ENCODE data around the gene DNAH8.

Gene DNAH8

DNA sequence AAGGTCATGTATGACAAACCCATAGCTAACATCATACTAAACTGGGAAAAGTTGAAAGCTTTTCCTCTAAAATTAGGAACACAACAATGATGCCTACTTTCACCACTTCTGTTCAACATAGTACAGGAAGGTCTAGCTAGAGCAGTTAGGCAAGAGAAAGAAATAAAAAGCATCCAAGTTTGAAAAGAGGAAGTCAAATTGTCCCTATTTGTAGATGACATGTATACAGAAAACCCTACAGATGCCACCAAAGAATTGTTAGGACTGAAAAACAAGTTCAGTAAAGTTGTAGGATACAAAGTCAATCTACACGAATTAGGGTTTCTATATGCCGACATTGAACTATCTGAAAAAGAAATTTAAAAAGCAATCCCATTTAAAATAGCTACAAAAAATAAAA, 244.0 kb downstream of the DNAH8 start:
- TF ChIP-seq, protein P1, sequence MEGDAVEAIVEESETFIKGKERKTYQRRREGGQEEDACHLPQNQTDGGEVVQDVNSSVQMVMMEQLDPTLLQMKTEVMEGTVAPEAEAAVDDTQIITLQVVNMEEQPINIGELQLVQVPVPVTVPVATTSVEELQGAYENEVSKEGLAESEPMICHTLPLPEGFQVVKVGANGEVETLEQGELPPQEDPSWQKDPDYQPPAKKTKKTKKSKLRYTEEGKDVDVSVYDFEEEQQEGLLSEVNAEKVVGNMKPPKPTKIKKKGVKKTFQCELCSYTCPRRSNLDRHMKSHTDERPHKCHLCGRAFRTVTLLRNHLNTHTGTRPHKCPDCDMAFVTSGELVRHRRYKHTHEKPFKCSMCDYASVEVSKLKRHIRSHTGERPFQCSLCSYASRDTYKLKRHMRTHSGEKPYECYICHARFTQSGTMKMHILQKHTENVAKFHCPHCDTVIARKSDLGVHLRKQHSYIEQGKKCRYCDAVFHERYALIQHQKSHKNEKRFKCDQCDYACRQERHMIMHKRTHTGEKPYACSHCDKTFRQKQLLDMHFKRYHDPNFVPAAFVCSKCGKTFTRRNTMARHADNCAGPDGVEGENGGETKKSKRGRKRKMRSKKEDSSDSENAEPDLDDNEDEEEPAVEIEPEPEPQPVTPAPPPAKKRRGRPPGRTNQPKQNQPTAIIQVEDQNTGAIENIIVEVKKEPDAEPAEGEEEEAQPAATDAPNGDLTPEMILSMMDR (IDR thresholded peaks at IDR 0.05; ENCODE audit: control insufficient read depth, extremely low read depth, insufficient read depth): no peak
- no peak for DNase-seq (ENCODE audit: low read depth)
- H3K4me3 ChIP-seq (ENCODE audit: low read depth, low read length): no peak overlapping the region

DNA sequence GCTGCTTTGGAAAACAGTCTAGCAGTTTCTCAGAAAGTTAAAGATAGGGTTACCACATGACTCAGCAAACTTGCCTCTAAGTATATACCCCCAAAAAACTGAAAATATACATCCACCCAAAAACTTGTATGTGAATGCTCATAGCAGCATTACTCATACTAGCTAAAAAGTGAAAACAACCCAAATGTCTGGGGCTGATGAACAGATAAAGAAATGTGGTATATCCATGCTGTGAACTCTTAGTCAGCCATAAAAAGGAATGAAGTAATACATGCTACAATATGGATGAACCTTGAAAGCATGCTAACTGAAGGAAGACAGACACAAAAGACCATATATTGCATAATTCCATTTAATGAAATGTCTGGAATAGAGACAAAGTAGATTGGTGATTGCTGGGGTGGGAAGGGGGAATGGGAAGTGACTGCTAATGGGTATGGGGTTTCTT, 253.6 kb downstream of the DNAH8 start:
- H3K4me3 ChIP-seq (ENCODE audit: low read depth, low read length): no peak overlapping the region
- TF ChIP-seq, protein P1 (IDR thresholded peaks at IDR 0.05; ENCODE audit: control insufficient read depth, extremely low read depth, insufficient read depth): no peak
- DNase-seq (ENCODE audit: low read depth): no peak

DNA sequence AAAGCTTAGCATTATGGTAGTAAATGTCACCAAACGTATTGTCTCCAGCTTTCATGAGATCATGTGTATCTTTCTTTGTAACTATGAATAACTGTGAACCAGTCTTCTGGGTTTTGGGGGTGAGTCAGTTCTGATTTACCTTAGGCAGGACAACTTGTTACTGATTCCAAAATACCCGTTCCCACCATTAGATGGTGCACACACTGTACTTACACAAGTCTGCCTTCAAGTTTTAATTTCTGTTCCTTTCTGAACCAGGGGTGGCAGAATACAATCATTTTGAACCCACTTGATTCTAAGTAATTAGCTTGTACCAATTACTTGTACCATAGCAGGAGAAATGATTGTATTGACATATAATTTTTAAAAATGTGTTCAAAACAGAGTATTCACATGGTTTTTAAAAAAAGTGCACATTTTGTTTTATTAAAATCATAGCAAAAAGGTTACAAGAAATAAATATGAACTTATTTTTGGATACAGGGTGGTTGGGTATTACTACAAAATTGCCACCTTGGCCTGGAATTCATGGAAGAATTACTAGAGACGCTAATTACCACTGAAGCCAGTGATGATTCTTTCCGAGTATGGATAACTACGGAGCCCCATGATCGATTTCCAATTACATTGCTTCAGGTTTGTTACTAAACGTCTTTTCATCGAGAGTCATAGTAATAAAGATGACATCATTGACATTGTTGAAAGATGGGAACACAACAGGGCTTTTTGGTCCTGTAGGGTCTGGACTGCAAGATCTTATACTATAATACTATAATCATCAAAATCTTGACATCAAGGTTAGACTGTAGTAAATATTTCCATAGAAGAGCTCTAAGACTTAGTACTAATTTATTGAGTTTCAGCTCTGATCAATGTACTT, 258.3 kb downstream of the DNAH8 start:
- peak; percentile 86 for DNase-seq (ENCODE audit: low read depth)
- TF ChIP-seq, protein P1 (IDR thresholded peaks at IDR 0.05; ENCODE audit: control insufficient read depth, extremely low read depth, insufficient read depth): peak; percentile 91
- H3K4me3 ChIP-seq (ENCODE audit: low read depth, low read length): no peak overlapping the region

DNA sequence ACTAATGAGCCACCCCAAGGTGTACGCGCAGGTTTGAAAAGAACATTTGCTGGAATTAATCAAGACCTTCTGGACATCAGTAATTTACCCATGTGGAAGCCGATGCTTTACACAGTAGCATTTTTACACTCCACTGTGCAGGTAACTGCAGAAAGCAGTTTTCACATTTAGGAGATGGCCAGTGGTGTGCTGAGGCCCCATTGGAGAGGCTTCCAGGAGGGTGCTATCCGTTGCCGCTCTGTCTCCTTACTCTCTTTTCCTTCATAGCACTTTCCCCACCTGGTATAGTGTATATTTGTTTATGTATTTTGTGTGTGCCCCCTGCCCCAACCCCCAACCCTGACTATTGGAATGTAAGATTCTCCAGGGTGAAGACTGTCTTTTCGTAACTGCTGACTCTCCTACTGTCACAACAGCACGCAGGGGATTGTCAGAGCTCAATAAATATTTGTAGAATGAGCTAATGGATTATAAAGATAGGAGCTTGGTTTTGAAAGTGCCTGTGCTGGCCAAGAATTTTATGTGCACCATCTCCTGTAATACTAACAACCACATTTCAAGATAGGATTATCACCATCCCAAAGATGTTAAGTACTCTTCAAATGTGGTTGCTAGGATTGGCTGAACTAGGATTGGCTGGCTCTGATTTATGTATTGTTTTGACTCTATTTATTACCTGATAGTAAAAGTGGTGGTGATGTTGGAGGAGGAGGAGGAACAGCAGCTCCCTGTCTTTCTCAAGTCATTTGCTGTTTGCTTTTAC, 259.5 kb downstream of the DNAH8 start:
- DNase-seq (ENCODE audit: low read depth): peak; percentile 93
- H3K4me3 ChIP-seq (ENCODE audit: low read depth, low read length): no peak overlapping the region
- TF ChIP-seq, protein P1 (IDR thresholded peaks at IDR 0.05; ENCODE audit: control insufficient read depth, extremely low read depth, insufficient read depth): no peak

DNA sequence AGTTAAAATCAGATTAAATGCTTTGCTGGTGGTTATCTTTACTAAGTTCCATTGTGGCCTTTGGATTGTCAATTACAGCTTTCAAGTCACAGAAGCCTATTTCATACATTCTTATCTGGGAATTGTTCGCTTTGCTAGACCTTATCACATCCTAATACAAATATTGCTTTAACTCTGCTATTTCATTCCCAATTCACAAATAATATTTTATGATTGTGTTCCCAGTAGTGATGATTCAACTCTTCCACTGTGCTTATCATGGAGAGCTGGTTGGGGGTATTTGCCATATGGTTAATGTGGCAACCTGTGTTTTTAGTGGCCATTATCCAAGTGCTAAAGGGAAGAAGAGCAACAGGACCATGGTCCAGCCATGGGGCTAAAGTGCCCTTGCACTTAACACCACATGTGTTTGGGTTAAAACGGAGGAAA, 260.5 kb downstream of the DNAH8 start:
- TF ChIP-seq, protein P1 (IDR thresholded peaks at IDR 0.05; ENCODE audit: control insufficient read depth, extremely low read depth, insufficient read depth): no peak
- H3K4me3 ChIP-seq (ENCODE audit: low read depth, low read length): no peak overlapping the region
- DNase-seq (ENCODE audit: low read depth): peak; percentile 58

DNA sequence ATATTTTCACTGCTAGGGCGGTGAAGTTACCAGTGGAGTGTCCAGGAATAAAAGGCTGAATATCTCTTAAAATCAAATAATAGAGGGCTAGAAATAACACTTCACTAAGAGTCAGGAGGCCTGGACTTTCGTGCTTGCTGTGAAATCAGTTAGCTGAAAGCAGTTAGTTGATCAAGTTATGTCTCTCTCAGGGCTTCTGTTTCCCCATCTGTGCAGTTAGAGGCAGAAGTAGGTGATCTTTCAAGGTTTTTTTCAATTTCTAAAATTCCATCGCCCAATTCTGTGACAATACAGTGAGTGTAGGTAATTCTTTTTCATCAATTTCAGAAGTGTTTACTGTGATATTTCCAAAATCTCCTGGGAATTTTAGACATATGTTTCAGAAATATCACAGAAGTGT, 260.9 kb downstream of the DNAH8 start:
- DNase-seq (ENCODE audit: low read depth): no peak
- H3K4me3 ChIP-seq (ENCODE audit: low read depth, low read length): no peak overlapping the region
- TF ChIP-seq, protein P1 (IDR thresholded peaks at IDR 0.05; ENCODE audit: control insufficient read depth, extremely low read depth, insufficient read depth): no peak

Data from LNCaP clone FGC (cell line).